Measurements from ENCODE around the gene CD82. TPM values are rescaled to one million over a fixed set of nuclear protein-coding genes. Genes with fewer than 3 reads are reported as not detected.

CD82 gene
- polyA plus RNA-seq, 1 of the 3 experiments (the other 2 are of a cell fraction): 39.2 TPM

GRCh38 chr11:44601471-44602370, 36.3 kb downstream of the CD82 start:
- CTCF ChIA-PET: interaction anchor here (0.7 to 7.2 kb wide), 11 partner anchors 10 to 492 kb away, joined by 3 to 63 read pairs (median 4); no protein-coding TSS in a partner anchor
- Histone ChIP-seq H3K9me2 (no peaks in the 10 kb centered on the region), H3K36me3 (replicated peaks in 1 of 2; ENCODE audit: control insufficient read depth in 1 of 2, insufficient read depth in 2 of 2, low read length in 1 of 2) (no peaks in the 10 kb centered on the region), H3K79me2 (ENCODE audit: insufficient read depth) (no peaks in the 10 kb centered on the region), H3K9me3 (no peaks in the 10 kb centered on the region), H3K4me2 (no peak overlapping the region), H3K4me1 (ENCODE audit: control insufficient read depth in 1 of 2, insufficient read depth in 2 of 2, low read depth in 1 of 2, low read length in 1 of 2) (peaks cover 0 to 23% of the 10 kb centered on the region in 2 experiments; a peak in 1 of 4 replicates), H3K4me3 (ENCODE audit: low read depth in 2 of 2, low read length in 1 of 2) (no peak overlapping the region), H3F3A (replicated peaks; ENCODE audit: insufficient read depth) (no peaks in the 10 kb centered on the region), H3K27ac (ENCODE audit: low read depth in 2 of 2, low read length in 1 of 2) (no peak overlapping the region), H4K20me1 (ENCODE audit: insufficient read depth) (no peaks in the 10 kb centered on the region), H2AFZ (ENCODE audit: low read depth) (no peak overlapping the region), H3K27me3 (ENCODE audit: insufficient read depth) (no peaks in the 10 kb centered on the region), H3K9ac (no peak overlapping the region)
- 90% methylated on average over 12 of the region's 14 CpGs for WGBS (ENCODE audit: low lambda C conversion rate)
- no peak for DNase-seq
- POLR2A ChIA-PET: no interaction called here
- TF ChIP-seq USF2 (IDR thresholded peaks at IDR 0.05; ENCODE audit: borderline replicate concordance, low read depth, low read length) (no peak), RCOR1 (IDR thresholded peaks at IDR 0.05; ENCODE audit: low read length) (no peak), PBX3 (IDR thresholded peaks at IDR 0.05) (no peak), FOXJ3 (CRISPR knock-in tag; IDR thresholded peaks at IDR 0.05) (no peak), CTCF (IDR thresholded peaks at IDR 0.05) (no peak), RXRA (IDR thresholded peaks at IDR 0.05; ENCODE audit: borderline replicate concordance, low read depth) (no peak), MEF2A (IDR thresholded peaks at IDR 0.05; ENCODE audit: borderline replicate concordance, low read depth) (no peak), FOXM1 (IDR thresholded peaks at IDR 0.05; ENCODE audit: low read depth) (no peak), TAF1 (IDR thresholded peaks at IDR 0.05; ENCODE audit: borderline replicate concordance, low read depth, low read length) (no peak)
- TF ChIP-seq, protein P1, sequence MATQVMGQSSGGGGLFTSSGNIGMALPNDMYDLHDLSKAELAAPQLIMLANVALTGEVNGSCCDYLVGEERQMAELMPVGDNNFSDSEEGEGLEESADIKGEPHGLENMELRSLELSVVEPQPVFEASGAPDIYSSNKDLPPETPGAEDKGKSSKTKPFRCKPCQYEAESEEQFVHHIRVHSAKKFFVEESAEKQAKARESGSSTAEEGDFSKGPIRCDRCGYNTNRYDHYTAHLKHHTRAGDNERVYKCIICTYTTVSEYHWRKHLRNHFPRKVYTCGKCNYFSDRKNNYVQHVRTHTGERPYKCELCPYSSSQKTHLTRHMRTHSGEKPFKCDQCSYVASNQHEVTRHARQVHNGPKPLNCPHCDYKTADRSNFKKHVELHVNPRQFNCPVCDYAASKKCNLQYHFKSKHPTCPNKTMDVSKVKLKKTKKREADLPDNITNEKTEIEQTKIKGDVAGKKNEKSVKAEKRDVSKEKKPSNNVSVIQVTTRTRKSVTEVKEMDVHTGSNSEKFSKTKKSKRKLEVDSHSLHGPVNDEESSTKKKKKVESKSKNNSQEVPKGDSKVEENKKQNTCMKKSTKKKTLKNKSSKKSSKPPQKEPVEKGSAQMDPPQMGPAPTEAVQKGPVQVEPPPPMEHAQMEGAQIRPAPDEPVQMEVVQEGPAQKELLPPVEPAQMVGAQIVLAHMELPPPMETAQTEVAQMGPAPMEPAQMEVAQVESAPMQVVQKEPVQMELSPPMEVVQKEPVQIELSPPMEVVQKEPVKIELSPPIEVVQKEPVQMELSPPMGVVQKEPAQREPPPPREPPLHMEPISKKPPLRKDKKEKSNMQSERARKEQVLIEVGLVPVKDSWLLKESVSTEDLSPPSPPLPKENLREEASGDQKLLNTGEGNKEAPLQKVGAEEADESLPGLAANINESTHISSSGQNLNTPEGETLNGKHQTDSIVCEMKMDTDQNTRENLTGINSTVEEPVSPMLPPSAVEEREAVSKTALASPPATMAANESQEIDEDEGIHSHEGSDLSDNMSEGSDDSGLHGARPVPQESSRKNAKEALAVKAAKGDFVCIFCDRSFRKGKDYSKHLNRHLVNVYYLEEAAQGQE (IDR thresholded peaks at IDR 0.05; ENCODE audit: low read depth, low read length): no peak
- TF ChIP-seq, protein P2, sequence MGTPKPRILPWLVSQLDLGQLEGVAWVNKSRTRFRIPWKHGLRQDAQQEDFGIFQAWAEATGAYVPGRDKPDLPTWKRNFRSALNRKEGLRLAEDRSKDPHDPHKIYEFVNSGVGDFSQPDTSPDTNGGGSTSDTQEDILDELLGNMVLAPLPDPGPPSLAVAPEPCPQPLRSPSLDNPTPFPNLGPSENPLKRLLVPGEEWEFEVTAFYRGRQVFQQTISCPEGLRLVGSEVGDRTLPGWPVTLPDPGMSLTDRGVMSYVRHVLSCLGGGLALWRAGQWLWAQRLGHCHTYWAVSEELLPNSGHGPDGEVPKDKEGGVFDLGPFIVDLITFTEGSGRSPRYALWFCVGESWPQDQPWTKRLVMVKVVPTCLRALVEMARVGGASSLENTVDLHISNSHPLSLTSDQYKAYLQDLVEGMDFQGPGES (IDR thresholded peaks at IDR 0.05; ENCODE audit: low read depth, low read length): no peak
- TF ChIP-seq, protein P3, sequence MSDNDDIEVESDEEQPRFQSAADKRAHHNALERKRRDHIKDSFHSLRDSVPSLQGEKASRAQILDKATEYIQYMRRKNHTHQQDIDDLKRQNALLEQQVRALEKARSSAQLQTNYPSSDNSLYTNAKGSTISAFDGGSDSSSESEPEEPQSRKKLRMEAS (IDR thresholded peaks at IDR 0.05; ENCODE audit: low read depth): no peak
